Pons (tissue), 1 donor: Measurements from ENCODE around the gene DOK6.
"Not testable (repeated sequence)": the region's sequence is repeated elsewhere in the genome, so short reads cannot be mapped to it uniquely, and the experiment has no call there.

Source experiments
- DNase-seq: peaks from one replicate; pipeline ENCODE4 v3.0.0-alpha.2; 2016; ENCODE audit warnings: low spot score

DOK6 gene

DNA sequence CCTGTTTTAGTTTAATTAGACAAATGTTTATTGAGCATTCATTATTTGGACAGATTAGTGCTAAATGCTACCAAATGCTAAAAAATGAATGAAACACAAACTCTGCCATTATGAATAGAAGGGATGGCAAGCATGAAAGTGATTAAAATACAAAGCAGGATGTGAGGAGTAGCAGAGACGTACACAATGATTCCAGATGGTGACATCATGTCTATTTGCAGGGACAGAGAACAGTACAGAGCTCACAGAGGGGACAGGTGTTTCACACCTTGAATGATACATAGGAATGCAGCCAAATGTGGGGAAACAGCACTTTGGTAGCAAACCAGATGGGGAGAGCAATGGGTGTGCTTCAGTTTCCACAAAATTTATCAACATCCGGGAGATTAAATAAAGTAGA lies 470.7 kb downstream of the DOK6 start:
- DNase-seq: no peak

DNA sequence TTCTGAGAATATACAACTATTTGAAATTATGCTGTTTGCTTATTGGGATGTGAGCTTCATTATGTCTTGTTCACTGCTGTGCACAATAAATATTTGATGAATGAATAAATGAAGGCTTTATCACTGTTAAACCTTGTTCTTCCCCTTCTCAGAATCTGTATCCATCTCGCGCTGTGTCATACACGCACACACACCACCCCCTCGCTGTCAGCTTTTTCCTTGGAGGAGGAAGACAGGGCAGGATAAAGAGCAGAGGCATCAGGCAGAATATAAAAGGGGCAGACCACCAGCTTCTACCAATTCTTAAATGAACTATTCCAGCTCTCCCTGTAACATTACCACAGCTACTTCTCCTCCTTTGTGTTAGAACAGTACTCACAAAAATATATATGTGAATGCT lies 472.0 kb downstream of the DOK6 start:
- DNase-seq: no peak

DNA sequence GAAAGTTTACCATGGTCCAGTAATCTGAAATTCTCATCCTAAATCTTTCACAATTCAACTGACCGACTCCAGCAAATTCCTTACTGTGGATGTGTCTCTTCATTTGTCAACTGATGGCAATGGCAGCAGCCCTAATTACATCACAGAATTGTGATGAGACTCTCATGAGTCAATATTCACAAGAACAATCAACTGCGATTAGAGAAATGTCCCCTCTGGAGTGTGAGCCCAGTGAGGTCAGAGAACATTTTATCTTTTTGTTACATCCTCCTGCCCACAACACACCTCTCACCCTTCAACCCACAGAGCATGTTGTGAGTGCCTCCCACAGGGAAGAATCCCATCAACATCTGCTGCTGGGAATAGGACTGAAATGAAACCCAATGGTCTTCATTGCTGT lies 473.4 kb downstream of the DOK6 start:
- no peak for DNase-seq

DNA sequence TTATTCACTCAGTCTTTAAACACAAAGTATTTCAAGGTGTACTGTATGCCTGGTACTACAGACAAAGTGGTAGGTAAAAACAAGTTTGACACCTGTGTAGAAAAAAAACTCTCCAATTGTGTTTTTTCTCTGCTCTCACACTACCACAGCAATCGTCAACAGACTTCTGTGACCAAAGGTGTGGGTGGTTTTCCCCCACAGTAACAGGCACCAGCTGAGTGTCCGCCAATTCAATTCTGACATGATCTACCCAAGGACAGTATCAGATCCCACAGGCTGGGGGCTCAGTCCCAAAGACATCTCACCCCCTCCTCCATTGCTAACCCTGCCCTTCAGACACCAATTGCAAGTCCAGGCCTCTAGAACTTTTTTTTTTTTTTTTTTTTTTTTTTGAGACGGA lies 475.8 kb downstream of the DOK6 start:
- DNase-seq: no peak

DNA sequence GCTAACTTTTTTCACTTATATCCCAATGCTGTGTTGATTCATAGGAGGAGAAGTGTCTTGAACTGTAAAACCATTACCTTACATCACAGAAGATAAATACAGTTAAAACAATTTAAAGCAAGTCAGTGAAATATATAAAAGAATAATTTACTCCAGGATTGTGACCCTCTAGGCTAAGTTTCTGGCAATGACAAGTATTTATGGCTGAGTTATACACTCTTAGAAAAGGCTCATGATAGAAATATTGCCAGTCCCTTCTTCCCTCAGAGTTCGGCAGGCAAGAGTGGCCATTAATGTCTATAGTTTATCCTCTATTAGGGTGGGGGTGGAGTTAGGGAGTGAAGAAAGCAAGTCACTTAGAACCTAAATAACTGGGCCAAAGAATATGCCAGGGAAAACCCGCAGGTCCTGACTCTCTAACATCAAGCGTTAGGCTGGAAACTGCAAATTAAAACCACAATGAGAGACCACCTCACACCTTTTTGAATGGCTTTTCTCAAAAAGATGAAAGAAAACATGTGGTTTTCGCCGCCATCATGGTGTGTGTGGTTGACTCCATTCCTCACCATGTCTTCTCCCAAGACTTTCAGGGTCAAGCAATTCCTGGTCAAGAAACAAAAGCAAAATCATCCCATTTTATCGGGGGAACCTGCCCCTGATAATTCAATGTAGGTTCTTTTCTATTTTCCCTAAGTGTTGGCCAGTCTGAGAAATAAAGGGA lies 477.7 kb downstream of the DOK6 start:
- DNase-seq: no peak

DNA sequence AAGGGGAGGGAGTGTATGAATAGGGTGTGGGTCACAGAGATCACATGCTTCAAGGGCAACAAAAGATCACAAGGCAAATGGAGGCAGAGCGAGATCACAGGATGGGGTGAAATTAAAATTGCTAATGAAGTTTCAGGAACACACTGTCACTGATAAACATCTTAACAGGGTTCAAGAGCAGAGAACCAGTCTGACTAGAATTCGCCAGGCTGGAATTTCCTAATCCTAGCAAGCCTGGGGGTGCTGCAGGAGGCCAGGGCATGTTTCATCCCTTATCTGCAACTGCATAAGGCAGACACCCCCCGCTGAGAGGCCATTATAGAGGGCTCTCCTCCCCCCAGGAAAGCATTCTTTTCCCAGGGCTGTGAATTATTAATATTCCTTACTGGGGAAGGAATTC lies 478.4 kb downstream of the DOK6 start:
- not testable (repeated sequence) for DNase-seq

DNA sequence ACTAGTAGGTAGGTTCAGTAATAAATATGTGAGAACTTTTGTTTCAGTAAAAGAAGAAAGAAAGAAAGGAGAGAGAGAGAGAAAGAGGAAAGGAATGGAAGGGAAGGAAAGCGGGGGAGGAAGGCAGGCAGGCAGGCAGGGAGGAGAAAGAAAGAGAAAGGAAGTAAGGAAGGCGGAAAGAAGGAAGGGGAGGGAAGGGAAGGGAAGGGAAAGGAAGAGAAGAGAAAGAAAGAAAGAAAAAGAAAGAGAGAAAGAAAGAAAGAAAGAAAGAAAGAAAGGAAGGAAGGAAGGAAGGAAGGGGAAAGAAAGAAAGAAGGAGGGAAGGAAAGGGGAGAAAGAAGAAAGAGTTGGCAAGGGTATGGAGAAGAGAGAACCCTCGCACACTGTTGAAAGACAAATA lies 479.4 kb downstream of the DOK6 start:
- no peak for DNase-seq

DNA sequence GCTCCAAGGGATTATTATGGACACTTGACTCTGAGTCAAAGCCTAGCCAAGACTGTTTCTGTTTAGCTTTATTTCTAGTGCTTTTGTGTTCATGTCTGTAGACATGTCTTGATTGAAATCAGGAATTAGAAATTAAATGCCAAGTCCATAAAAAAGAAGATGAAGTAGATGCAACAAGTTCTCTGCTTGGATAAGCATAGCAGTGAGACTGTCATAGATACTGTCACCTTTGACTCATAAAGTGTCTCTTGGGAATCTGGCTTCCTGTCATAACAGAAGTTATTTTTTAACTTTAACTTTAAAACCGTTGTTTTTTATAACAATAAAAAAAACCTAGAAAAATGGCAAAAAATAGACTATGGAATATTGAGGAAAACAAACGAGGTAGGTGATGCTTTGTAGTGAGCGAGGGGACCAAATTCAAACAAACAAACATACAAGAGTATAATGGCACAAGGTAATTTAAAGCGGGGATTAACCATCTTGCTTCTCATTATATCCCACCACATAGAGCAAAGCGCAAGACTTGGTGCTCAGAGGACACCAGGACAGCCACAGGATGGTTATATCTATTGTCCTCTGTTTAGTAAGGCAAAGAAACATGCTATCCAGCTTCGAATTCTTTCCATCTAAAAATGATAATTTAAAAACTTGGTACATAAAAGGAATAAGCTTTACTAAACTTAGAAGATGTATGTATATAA lies 482.4 kb downstream of the DOK6 start:
- no peak for DNase-seq

DNA sequence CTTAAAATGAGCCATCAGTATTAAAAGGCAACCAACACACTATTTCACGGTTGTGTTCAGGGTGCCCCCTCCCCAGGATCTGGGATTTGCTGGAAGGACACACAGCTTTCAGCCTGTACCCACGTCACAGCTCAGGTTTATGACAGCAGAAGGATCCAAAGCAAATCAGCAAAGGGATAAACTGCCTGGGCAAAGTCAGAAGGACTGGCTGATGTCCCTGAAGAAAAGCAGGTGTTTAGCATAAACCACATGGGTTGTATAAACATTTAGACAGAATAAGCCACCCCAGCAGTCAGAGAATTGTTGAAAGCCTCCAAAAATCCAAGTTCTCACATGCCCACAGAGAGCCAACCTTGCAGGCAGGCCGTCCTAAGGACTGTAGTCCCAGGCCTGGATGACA lies 483.1 kb downstream of the DOK6 start:
- DNase-seq: no peak

DNA sequence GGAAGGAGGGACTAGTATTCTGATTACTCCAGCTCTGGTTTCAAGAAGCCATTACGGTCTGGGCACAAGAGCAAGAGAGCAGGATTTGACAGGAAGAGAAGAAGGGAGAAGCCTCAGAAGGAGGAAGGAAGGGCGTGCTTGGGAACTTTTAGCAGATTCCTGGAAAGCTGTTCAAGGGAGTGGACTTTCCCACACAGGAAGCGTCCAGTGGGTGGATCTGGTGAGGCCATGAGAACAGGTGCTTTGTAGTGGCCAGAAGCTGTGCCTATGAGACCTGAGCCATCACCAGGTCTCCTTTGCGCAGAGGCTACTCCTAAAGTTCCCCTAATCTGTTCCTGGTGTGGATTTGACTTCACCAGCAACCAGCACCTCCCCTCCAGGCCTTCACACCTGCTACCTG lies 484.7 kb downstream of the DOK6 start:
- no peak for DNase-seq

DNA sequence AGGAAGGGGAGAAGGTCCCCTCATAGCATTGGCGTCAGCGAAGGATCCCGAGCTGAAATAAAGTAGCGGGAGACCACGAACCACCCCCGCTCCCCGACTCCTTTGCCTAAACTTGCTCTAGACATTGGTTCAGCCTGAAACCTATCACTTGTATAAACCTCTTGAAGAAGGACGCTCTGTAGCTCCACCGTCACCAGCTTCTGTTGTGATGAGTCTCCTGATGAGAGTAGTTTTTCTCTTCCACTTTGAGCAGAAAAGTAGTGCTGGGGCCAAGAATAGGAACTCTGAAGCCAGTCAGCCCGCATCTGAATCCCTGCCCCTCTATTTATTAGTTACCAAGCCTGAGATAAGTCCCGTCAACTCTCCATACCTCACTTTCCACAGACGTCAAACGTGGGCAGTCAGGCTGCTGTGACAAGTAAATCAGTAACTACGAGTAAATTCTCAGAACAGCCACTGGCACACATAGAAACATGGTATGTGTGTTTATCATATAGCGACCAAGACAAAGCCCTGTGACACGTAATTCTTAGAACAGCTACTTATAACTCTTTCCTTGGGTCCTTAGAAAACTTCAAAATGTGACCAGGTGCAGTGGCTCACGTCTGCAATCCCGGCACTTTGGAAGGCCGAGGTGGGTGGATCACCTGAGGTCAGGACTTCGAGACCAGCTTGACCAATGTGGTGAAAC lies 485.3 kb downstream of the DOK6 start:
- no peak for DNase-seq

DNA sequence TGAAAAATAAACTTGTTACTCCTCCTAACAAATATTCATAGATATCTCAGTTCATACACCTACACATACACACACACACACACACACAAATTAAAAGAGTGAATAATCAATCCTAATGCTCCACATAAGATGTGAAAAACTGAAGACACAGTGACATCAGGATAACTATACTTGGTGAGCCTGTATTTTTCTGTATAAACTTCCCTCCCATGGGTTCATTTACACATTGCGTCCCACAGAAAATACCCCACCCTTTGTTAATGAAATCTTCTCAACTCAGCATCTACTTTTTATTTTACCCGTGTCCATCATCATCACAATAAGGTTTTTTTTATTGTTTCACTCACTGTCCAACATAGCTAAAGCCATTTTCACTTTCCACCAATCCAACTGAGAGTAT lies 486.6 kb downstream of the DOK6 start:
- no peak for DNase-seq

DNA sequence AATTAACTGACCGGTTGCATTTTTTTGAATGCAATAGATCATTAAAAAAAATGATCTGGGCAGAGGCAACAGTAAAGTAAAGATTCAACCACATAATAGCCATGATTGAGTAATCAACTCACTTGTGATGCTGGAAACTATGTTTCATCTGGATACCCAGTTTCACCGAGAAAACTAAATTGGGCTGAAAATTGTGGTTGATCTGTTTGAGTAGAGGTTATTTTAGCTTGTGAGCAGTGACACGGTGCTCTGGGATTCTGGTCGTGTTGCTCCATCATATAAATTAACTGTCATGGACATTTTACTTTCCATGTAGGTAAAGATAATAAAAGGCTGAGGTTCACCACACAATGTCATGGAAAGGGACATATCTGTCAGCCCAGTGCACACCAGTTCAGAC lies 488.3 kb downstream of the DOK6 start:
- no peak for DNase-seq

DNA sequence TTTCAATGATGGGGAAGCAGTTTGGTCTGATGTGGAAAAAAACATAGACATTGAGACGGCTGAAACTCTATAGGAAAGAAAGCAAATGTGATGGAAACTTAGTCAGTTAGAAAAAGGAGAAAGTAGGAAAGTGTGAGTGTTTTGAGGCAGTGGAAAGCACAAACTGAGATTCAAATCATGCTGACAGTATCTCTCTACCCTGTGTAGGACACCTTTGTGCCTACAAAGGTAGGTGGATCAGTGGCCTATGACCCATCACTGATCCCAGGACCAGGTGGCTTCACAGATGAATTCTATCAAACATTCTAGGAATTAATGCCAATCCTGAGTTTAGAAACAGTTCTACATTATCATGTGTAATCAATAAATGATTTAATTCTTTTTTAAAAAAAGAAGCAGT lies 489.9 kb downstream of the DOK6 start:
- DNase-seq: no peak

DNA sequence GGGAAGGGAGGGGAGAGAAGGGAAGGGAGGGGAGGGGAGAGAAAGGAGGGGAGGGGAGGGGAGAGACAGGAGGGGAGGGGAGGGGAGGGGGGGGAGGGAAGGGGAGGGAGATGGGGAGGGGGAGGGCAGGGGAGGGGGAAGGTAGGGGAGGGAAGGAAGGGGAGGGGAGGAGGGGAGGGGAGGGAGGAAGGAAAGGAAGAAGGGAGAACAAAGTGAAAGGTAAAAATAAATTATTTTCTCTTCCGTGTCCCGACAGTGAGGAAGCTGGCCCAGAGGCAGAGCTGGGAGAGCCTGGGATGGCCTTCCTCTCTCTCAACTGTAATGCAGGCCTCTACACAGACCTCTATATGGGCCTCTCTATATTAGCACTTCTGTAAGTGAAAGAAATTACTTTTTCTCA lies 493.8 kb downstream of the DOK6 start:
- DNase-seq: no peak

DNA sequence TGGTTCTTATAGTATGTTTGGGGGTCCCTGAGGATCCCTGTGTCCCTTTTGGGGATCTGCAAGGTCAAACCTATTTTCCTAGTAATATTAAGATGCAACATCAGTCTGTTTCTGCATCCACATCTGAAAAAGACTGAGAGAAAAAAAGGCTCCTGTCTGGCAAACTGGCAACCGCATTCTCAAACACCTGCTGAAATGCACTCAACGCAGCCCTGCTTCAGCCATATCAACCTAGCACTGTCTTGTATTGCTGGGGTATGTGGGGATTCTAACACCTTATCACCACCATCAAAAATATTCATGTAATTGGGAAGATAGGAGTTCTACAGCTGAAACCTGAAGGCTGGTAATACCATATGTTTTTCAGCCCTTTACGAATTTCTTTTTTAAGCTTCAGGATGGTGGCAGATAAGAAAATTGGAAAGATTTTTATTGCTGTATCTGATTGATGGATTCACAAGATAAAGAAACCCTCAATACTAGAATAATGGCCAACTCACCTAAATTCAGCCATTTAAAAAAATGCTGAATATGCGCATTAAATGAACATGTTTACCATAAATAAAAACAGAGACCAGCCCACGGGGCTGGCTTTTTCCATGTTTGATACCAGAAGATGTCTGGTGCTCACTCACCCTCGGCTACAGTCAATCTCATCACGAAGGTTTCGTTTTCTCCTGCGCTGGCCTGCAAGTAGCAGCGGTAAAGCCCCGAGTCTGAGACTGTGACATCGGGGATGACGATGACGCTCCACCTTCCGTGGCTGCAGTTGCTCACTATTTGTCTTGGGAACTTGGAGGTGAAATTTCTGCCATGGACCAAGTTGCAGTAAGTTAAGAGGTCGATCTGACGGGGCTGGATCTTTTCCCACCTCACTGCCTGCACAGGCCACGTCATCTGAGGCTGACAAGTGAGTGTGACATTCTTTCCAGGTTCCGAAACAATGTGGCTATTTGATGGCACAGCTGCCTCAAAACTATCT lies 494.7 kb downstream of the DOK6 start:
- no peak for DNase-seq

DNA sequence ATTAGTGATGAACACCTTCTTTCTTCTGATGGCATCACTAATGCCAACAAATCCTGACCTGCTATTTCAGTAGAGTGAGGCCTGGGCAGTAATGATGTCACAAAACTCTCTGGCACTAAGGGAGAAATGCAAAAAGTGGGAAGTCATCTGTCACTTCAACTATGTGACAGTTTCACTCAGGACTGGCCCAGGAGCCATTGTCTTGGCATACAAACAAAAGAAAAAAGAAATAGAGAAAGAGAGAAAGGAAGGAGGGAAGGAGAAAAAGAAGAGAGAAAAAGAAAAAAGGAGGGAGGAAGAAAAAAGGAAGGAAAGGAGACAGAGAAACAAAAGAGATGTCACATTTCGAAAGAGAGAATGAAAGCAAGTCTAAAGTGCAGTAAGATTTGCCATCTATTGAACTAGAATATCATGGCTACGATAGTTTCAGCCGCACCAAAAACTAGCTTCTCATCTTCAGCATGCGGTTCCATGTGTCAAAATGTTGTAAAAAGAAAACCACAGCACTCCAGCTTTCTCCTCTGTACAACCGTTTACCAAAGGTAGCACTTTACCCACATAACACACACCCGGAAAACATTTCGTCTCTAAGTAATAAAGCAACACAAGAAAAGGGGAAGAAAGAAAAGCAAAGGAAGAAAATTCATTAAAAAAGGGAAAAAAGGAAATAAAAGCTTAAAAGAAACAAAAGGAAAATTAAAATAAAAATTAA lies 496.9 kb downstream of the DOK6 start:
- no peak for DNase-seq

DNA sequence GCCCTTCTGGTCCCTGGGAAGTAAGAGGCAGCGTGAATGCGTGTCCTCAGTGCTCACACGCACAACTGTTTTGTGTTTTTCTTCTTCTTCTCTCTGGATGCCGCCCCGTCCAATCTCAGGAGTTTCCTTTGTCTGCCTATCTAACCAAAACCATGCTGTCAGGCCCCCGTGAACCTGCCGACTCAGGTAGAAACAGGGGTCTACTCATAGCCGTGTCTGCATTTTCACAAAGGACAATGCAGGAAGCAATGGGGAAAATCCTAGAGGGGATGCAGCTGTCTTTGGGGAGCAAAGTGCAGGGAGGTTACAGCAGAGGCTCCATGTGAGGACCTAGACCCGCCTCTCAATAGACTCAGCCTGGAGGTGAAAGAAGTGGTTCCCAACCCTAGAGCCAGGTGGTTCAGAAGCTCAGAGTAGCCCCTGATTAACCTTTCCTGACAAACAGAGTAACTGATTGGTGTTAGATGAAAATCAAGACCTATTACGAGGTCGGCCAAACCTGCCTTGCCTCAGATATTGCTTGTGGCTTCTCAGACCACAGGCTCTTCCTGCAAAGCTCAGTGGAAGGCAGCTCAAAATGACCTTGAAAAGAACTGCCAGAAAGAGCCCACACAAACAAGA lies 497.7 kb downstream of the DOK6 start:
- no peak for DNase-seq
